ENCODE results near the gene KCNQ1.

The KCNQ1 gene

GRCh38 chr11:2825889-2826678 lies 381.3 kb downstream of the KCNQ1 start:
- DNase-seq (ENCODE audit: low spot score): peak; percentile 40

- DNase-seq (ENCODE audit: low spot score): no peak
Measured at GRCh38 chr11:2826679-2827056, 381.9 kb downstream of the KCNQ1 start.

GRCh38 chr11:2827256-2827655 lies 382.4 kb downstream of the KCNQ1 start:
- DNase-seq (ENCODE audit: low spot score): no peak

GRCh38 chr11:2827792-2828191 lies 383.0 kb downstream of the KCNQ1 start:
- no peak for DNase-seq (ENCODE audit: low spot score)

GRCh38 chr11:2828585-2829330 lies 383.9 kb downstream of the KCNQ1 start:
- DNase-seq (ENCODE audit: low spot score): no peak

- DNase-seq (ENCODE audit: low spot score): no peak
Measured at GRCh38 chr11:2830030-2830812, 385.4 kb downstream of the KCNQ1 start.

GRCh38 chr11:2830886-2831285 lies 386.1 kb downstream of the KCNQ1 start:
- DNase-seq (ENCODE audit: low spot score): no peak

- no peak for DNase-seq (ENCODE audit: low spot score)
Measured at GRCh38 chr11:2831781-2832532, 387.1 kb downstream of the KCNQ1 start.

- no peak for DNase-seq (ENCODE audit: low spot score)
Measured at GRCh38 chr11:2832533-2833020, 387.8 kb downstream of the KCNQ1 start.

GRCh38 chr11:2833051-2833715 lies 388.4 kb downstream of the KCNQ1 start:
- DNase-seq (ENCODE audit: low spot score): no peak

- DNase-seq (ENCODE audit: low spot score): no peak
Measured at GRCh38 chr11:2833716-2834502, 389.1 kb downstream of the KCNQ1 start.

- no peak for DNase-seq (ENCODE audit: low spot score)
Measured at GRCh38 chr11:2834503-2835273, 389.9 kb downstream of the KCNQ1 start.

GRCh38 chr11:2835296-2835695 lies 390.5 kb downstream of the KCNQ1 start:
- DNase-seq (ENCODE audit: low spot score): no peak

- DNase-seq (ENCODE audit: low spot score): no peak
Measured at GRCh38 chr11:2835751-2836150, 390.9 kb downstream of the KCNQ1 start.

- DNase-seq (ENCODE audit: low spot score): no peak
Measured at GRCh38 chr11:2836315-2837095, 391.7 kb downstream of the KCNQ1 start.

GRCh38 chr11:2837096-2837601 lies 392.3 kb downstream of the KCNQ1 start:
- DNase-seq (ENCODE audit: low spot score): peak; percentile 71

GRCh38 chr11:2837651-2838050 lies 392.8 kb downstream of the KCNQ1 start:
- DNase-seq (ENCODE audit: low spot score): no peak

GRCh38 chr11:2838091-2838490 lies 393.3 kb downstream of the KCNQ1 start:
- no peak for DNase-seq (ENCODE audit: low spot score)
